Neural cell (in vitro differentiated cells): ENCODE data around the gene ASF1B. TPM values are rescaled to one million over a fixed set of nuclear protein-coding genes. Genes with fewer than 3 reads are reported as not detected.
A peak's percentile ranks its signal among the peaks of the same experiment; 100 is the strongest.

Experiments
- H2AFZ ChIP-seq: fragments of 200-600, 300-800 bp; sonication (generic), shearing (Covaris generic); 2 replicates; pipeline ENCODE4 v1.6.0; 2014; ENCODE audit warnings: low read depth, mild to moderate bottlenecking, antibody characterized with exemption, low read length, moderate library complexity
- H3F3A ChIP-seq: fragments of 200-600 bp; shearing (Covaris generic); 2 replicates; pipeline ENCODE4 v1.6.1; 2016; ENCODE audit warnings: mild to moderate bottlenecking, moderate library complexity, mixed read lengths, antibody characterized with exemption, low read length; ENCODE audit not compliant: insufficient read depth, poor library complexity, severe bottlenecking
- H3K27ac ChIP-seq: fragments of 200-600, 300-800 bp; sonication (generic), shearing (Covaris generic); 2 replicates; pipeline ENCODE4 v1.5.1; 2014; ENCODE audit warnings: mild to moderate bottlenecking, low read length, moderate library complexity
- H3K27me3 ChIP-seq: fragments of 300-800, 200-600 bp; sonication (generic), shearing (Covaris generic); 2 replicates; pipeline ENCODE4 v1.6.0; 2014; ENCODE audit warnings: mild to moderate bottlenecking, low read depth, low read length, moderate library complexity; ENCODE audit not compliant: insufficient read depth
- H3K36me3 ChIP-seq: fragments of 300-800, 200-600 bp; sonication (generic), shearing (Covaris generic); 2 replicates; pipeline ENCODE4 v1.5.1; 2014; ENCODE audit warnings: mild to moderate bottlenecking, antibody characterized with exemption, low read length, moderate library complexity; ENCODE audit not compliant: insufficient read depth
- H3K4me2 ChIP-seq: fragments of 300-800, 200-600 bp; sonication (generic), shearing (Covaris generic); 2 replicates; pipeline ENCODE4 v1.6.0; 2014; ENCODE audit warnings: mild to moderate bottlenecking, low read length
- H3K4me3 ChIP-seq: fragments of 300-800, 200-600 bp; sonication (generic), shearing (Covaris generic); 2 replicates; pipeline ENCODE4 v1.5.1; 2014; ENCODE audit warnings: mild to moderate bottlenecking, low read length, moderate library complexity
- H3K79me2 ChIP-seq: fragments of 200-600 bp; shearing (Covaris generic); replicated peaks from 2 replicates; pipeline ENCODE4 v1.6.0; 2014; ENCODE audit warnings: mild to moderate bottlenecking, low read length, moderate library complexity; ENCODE audit not compliant: insufficient read depth
- H3K9ac ChIP-seq: fragments of 300-800, 200-600 bp; sonication (generic), shearing (Covaris generic); 2 replicates; pipeline ENCODE4 v1.6.1; 2016; ENCODE audit warnings: mild to moderate bottlenecking, low read length, mixed read lengths
- H3K9me2 ChIP-seq: fragments of 200-600 bp; shearing (Covaris generic); 2 replicates; pipeline ENCODE4 v1.6.1; 2016; ENCODE audit warnings: mild to moderate bottlenecking, low read length, mixed read lengths; ENCODE audit not compliant: insufficient read depth
- H3K9me3 ChIP-seq: fragments of 200-600, 300-800 bp; sonication (generic), shearing (Covaris generic); 2 replicates; pipeline ENCODE4 v1.6.1; 2016; ENCODE audit warnings: mild to moderate bottlenecking, mixed run types, low read length, moderate library complexity, mixed read lengths
- H4K20me1 ChIP-seq: fragments of 200-600 bp; shearing (Covaris generic); 2 replicates; pipeline ENCODE4 v1.6.1; 2016; ENCODE audit warnings: mild to moderate bottlenecking, mixed run types; ENCODE audit not compliant: insufficient read depth
- EP300 ChIP-seq: fragments of 450-650 bp; conservative IDR thresholded peaks from 2 replicates; pipeline ENCODE4 v1.6.1; 2014; ENCODE audit warnings: antibody characterized with exemption, mild to moderate bottlenecking, moderate library complexity; ENCODE audit not compliant: poor library complexity, severe bottlenecking
- EZH2 ChIP-seq: fragments of 200-600, 300-800 bp; shearing (Covaris generic), sonication (generic); IDR thresholded peaks from 2 replicates; pipeline ENCODE4 v1.6.1; 2014; ENCODE audit warnings: antibody characterized with exemption, low read length, borderline replicate concordance, mild to moderate bottlenecking; ENCODE audit not compliant: insufficient read depth, poor library complexity, severe bottlenecking
- MXI1 ChIP-seq: fragments of 450-650 bp; conservative IDR thresholded peaks from 2 replicates; pipeline ENCODE4 v1.6.1; 2014; ENCODE audit warnings: antibody characterized with exemption, mild to moderate bottlenecking; ENCODE audit not compliant: poor library complexity, severe bottlenecking
- POLR2AphosphoS5 ChIP-seq: IDR thresholded peaks from 2 replicates; pipeline ENCODE4 v1.6.1; 2012
- RAD21 ChIP-seq: fragments of 450-650 bp; conservative IDR thresholded peaks from 2 replicates; pipeline ENCODE4 v1.6.1; 2014; ENCODE audit warnings: antibody characterized with exemption, mild to moderate bottlenecking, moderate library complexity
- SMC3 ChIP-seq: fragments of 450-650 bp; conservative IDR thresholded peaks from 2 replicates; pipeline ENCODE4 v1.6.1; 2014; ENCODE audit warnings: antibody characterized with exemption, mild to moderate bottlenecking, moderate library complexity; ENCODE audit not compliant: poor library complexity
- TAF1 ChIP-seq: IDR thresholded peaks from 2 replicates; pipeline ENCODE4 v1.6.1; 2012; ENCODE audit warnings: low read depth
- polyA plus RNA-seq: library from polyadenylated mRNA; depleted of rRNA; stranded (reverse); fragments of >200 nt; gene quantifications from 2 replicates; pipeline ENCODE4 v1.2.3, GENCODE V29; 2014
- TF ChIP-seq, protein P1 (sequence below): IDR thresholded peaks from 2 replicates; pipeline ENCODE4 v1.6.1; 2012; ENCODE audit warnings: borderline replicate concordance
- TF ChIP-seq, protein P2 (sequence below): fragments of 450-650 bp; IDR thresholded peaks from 2 replicates; pipeline ENCODE4 v1.5.1; 2014; ENCODE audit warnings: antibody characterized with exemption, mild to moderate bottlenecking, moderate library complexity; ENCODE audit not compliant: poor library complexity, severe bottlenecking

The ASF1B gene
- polyA plus RNA-seq, 1 donor from 2014 or later, result 0.32 TPM

DNA sequence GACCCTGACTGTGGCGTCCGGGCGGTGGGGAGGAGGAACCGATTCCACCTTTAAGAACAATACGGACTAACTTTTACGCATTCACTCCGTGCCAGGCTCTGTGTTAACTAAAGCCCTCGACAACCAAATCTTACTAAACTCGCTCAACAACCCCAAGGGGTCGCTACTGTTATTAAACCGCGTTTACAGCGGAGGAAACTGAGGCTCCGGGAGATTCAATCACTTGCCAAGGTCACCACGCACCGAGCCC lies 47.1 kb downstream of the ASF1B start:
- H4K20me1 ChIP-seq, result peaks cover 8% of the 10 kb centered on the region
- H3K9me3 ChIP-seq, result peaks cover 3% of the 10 kb centered on the region
- no peak overlapping the region for H2AFZ ChIP-seq
- H3K4me3 ChIP-seq, result peak overlapping the region; percentile 70
- H3K4me2 ChIP-seq, result peak overlapping the region; percentile 73
- no peaks in the 10 kb centered on the region for H3K9me2 ChIP-seq
- H3K27me3 ChIP-seq, result no peaks in the 10 kb centered on the region
- H3F3A ChIP-seq, result peaks cover 4% of the 10 kb centered on the region
- TF ChIP-seq RAD21 (peak; percentile 40), MXI1 (no peak), POLR2AphosphoS5 (no peak), SMC3 (peak; percentile 52), TAF1 (no peak), EP300 (no peak), EZH2 (no peak)
- TF ChIP-seq, protein P1, sequence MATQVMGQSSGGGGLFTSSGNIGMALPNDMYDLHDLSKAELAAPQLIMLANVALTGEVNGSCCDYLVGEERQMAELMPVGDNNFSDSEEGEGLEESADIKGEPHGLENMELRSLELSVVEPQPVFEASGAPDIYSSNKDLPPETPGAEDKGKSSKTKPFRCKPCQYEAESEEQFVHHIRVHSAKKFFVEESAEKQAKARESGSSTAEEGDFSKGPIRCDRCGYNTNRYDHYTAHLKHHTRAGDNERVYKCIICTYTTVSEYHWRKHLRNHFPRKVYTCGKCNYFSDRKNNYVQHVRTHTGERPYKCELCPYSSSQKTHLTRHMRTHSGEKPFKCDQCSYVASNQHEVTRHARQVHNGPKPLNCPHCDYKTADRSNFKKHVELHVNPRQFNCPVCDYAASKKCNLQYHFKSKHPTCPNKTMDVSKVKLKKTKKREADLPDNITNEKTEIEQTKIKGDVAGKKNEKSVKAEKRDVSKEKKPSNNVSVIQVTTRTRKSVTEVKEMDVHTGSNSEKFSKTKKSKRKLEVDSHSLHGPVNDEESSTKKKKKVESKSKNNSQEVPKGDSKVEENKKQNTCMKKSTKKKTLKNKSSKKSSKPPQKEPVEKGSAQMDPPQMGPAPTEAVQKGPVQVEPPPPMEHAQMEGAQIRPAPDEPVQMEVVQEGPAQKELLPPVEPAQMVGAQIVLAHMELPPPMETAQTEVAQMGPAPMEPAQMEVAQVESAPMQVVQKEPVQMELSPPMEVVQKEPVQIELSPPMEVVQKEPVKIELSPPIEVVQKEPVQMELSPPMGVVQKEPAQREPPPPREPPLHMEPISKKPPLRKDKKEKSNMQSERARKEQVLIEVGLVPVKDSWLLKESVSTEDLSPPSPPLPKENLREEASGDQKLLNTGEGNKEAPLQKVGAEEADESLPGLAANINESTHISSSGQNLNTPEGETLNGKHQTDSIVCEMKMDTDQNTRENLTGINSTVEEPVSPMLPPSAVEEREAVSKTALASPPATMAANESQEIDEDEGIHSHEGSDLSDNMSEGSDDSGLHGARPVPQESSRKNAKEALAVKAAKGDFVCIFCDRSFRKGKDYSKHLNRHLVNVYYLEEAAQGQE, result no peak
- TF ChIP-seq, protein P2, sequence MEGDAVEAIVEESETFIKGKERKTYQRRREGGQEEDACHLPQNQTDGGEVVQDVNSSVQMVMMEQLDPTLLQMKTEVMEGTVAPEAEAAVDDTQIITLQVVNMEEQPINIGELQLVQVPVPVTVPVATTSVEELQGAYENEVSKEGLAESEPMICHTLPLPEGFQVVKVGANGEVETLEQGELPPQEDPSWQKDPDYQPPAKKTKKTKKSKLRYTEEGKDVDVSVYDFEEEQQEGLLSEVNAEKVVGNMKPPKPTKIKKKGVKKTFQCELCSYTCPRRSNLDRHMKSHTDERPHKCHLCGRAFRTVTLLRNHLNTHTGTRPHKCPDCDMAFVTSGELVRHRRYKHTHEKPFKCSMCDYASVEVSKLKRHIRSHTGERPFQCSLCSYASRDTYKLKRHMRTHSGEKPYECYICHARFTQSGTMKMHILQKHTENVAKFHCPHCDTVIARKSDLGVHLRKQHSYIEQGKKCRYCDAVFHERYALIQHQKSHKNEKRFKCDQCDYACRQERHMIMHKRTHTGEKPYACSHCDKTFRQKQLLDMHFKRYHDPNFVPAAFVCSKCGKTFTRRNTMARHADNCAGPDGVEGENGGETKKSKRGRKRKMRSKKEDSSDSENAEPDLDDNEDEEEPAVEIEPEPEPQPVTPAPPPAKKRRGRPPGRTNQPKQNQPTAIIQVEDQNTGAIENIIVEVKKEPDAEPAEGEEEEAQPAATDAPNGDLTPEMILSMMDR, result peak; percentile 66
- H3K9ac ChIP-seq, result peak overlapping the region; percentile 44
- no peaks in the 10 kb centered on the region for H3K79me2 ChIP-seq
- peaks cover 6% of the 10 kb centered on the region for H3K36me3 ChIP-seq
- no peak overlapping the region for H3K27ac ChIP-seq

DNA sequence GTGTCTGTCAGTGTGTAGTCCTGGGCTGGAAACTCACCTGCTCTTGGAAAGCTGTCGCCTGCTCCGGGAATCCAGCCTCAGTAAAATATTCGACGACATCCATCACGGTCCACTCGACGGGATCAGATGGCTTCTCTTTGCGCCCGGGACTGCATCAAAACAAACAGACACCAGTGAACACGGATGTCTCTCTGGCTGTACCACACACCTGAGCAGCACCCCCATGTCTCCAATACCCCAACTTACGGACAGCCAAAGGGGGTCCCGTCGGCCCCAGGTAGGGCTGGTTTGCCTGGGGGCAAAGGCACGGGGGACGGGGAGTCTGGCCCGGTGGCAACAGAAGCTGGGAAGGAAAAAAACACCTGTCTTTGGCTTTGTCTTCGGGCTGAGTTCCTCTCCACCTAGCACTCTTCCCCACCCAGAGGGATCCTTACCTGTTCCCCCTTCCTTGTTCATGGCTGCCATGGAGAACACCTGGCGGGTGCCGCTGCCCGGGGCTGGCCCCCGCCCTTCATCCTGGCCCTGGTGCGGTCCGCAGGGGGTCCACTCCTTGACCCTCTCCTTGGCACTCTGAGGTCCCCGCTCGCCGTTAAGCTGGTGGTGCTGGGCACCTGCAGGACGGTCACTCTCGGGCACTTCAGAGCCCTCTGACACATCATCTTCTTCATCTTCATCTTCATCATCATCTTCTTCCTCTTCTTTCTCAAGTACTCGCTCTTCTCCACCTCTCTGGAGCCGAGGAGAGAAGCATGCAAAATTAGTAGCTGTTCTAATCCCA lies 47.6 kb downstream of the ASF1B start:
- Histone ChIP-seq H3K36me3 (peaks cover 6% of the 10 kb centered on the region), H3K27me3 (no peaks in the 10 kb centered on the region), H3K9me2 (no peaks in the 10 kb centered on the region), H4K20me1 (peaks cover 8% of the 10 kb centered on the region), H3K27ac (no peak overlapping the region), H3K9ac (peak overlapping the region; percentile 44), H3K79me2 (no peaks in the 10 kb centered on the region), H3K9me3 (peaks cover 3% of the 10 kb centered on the region), H3K4me3 (peak overlapping the region; percentile 70), H3F3A (peaks cover 4% of the 10 kb centered on the region), H2AFZ (no peak overlapping the region), H3K4me2 (peak overlapping the region; percentile 73)
- TF ChIP-seq TAF1 (no peak), RAD21 (no peak), POLR2AphosphoS5 (no peak), EZH2 (no peak), SMC3 (no peak), MXI1 (no peak), EP300 (no peak)
- TF ChIP-seq, protein P1, result no peak
- TF ChIP-seq, protein P2, result no peak
